HUES64 (cell line): ENCODE measurements around the gene MICU1.

Source experiments
- H3K27ac ChIP-seq: 2 replicates; pipeline ENCODE4 v1.7.0; 2013; ENCODE audit warnings: low read depth, low read length, inconsistent platforms
- H3K27me3 ChIP-seq: 2 replicates; pipeline ENCODE4 v1.6.1; 2013; ENCODE audit warnings: mild to moderate bottlenecking, low read length; ENCODE audit not compliant: insufficient read depth
- H3K36me3 ChIP-seq: 2 replicates; pipeline ENCODE4 v1.6.1; 2013; ENCODE audit warnings: mild to moderate bottlenecking, low read length; ENCODE audit not compliant: insufficient read depth
- H3K4me1 ChIP-seq: 2 replicates; pipeline ENCODE4 v1.6.1; 2013; ENCODE audit warnings: mild to moderate bottlenecking, low read length, moderate library complexity; ENCODE audit not compliant: insufficient read depth
- H3K4me3 ChIP-seq: 2 replicates; pipeline ENCODE4 v1.5.1; 2013; ENCODE audit warnings: mild to moderate bottlenecking, low read length, moderate library complexity
- H3K9ac ChIP-seq: 2 replicates; pipeline ENCODE4 v1.6.1; 2013; ENCODE audit warnings: mild to moderate bottlenecking, low read depth, low read length
- H3K9me3 ChIP-seq: 2 replicates; pipeline ENCODE4 v1.6.1; 2013; ENCODE audit warnings: low read depth, low read length; ENCODE audit not compliant: insufficient read depth
- WGBS: fragments of 150-250, 120-280 bp; methylation state at CpG from one replicate; pipeline ENCODE4 v1.1.7; 2013; ENCODE audit warnings: missing lambda C conversion rate; 5-methylcytosine and 5-hydroxymethylcytosine counted together

MICU1 gene

DNA sequence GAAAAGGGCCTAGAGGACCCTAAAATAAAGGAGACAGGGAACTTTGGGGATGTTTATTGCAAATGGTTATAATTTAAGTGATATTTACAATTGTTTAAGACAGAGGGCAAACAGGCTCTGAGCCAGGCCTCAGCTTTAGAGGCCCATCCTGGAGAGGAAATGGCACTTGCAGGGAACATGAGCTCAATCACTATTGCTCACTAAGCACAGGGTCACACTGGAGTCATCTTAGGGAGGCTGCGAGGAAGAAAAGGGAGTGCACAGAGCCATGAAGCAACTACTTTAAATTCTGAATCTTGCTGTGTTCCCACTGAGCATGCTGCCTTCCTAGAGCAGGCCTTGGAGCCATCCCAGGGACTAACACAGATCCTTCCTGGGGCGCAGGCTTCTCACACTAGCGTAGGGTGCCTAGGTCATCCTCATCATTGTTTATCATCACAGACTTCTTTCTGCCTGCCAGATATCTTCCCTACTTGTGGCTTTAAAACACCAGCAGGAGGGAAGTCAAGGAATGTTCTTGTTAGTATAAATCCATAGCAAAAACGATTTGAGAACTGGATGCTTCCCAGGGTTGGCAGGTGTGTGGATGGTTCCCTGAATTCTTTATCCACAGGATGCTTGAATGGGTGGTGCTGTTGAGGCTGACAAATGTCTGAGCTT is 258.4 kb downstream of the MICU1 start:
- Histone ChIP-seq H3K4me1 (0 out of 2 replicates have a peak, but pooled peaks cover 4% of the 10 kb centered on the region), H3K36me3 (peaks cover 13% of the 10 kb centered on the region), H3K27ac (no peak overlapping the region), H3K27me3 (no peaks in the 10 kb centered on the region), H3K9ac (no peak overlapping the region), H3K4me3 (no peak overlapping the region), H3K9me3 (no peaks in the 10 kb centered on the region)
- 90% methylated on average over 4 of the region's 4 CpGs for WGBS

GRCh38 chr10:72365106-72365895 is 260.6 kb downstream of the MICU1 start:
- H3K4me3 ChIP-seq, result no peak overlapping the region
- H3K9me3 ChIP-seq, result no peaks in the 10 kb centered on the region
- H3K9ac ChIP-seq, result no peak overlapping the region
- H3K27ac ChIP-seq, result no peak overlapping the region
- 91% methylated on average over 7 of the region's 7 CpGs for WGBS
- no peaks in the 10 kb centered on the region for H3K27me3 ChIP-seq
- 0 out of 2 replicates have a peak, but pooled peaks cover 4% of the 10 kb centered on the region for H3K4me1 ChIP-seq
- H3K36me3 ChIP-seq, result peaks cover 13% of the 10 kb centered on the region

DNA sequence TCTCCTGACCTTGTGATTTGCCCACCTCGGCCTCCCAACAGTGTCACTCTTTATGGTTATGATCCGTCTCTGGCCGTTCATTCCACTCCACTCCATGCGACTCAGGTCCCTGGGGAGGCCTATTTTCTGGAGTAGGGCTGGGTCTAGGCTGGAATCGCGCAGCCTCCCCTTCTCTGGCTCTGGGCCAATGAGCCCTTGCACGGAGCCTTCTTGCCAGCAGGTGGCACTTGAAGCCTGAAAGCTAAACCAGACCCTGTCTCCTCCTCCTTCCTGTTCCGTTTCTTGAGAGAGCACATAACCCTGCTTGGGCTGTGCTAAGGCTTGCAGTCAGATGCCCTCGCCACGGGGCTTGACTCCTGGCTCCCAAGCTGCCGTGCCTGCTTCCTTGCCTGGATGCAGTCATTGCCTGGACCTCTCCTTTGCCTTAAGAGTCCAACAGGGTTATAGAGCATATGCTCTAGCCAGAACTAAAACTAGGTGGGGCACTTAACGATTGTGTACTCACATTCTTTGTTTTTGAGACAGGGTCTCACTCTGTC is 261.6 kb downstream of the MICU1 start:
- no peak overlapping the region for H3K9ac ChIP-seq
- H3K27me3 ChIP-seq, result no peaks in the 10 kb centered on the region
- peaks cover 13% of the 10 kb centered on the region for H3K36me3 ChIP-seq
- WGBS, result 26% methylated on average over 12 of the region's 12 CpGs
- H3K9me3 ChIP-seq, result no peaks in the 10 kb centered on the region
- peak overlapping the region; percentile 7; the same call in 1 of the 2 replicates for H3K27ac ChIP-seq
- no peak overlapping the region for H3K4me3 ChIP-seq
- 0 out of 2 replicates have a peak, but pooled peaks cover 4% of the 10 kb centered on the region for H3K4me1 ChIP-seq

DNA sequence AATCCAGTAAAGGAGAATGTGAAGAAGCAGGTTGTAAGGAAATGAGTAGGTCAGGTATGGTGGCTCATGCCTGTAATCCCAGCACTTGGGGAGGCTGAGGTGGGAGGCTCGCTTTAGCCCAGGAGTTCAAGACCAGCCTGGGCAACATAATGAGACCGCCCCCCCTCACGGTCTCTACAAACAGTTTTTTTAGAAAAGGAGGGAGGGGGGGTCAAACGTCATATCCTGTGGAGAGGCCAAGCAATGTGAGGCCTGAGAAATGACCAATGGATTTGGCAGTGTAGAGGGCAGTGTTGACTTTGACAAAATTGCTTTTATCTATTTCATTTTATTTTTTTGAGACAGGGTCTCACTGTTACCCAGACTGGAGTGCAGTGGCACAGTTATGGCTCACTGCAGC is 268.9 kb downstream of the MICU1 start:
- no peak overlapping the region for H3K9ac ChIP-seq
- 95% methylated on average over 4 of the region's 4 CpGs for WGBS

GRCh38 chr10:72356115-72356514 is 269.8 kb downstream of the MICU1 start:
- H3K4me3 ChIP-seq, result no peak overlapping the region
- peaks cover 16% of the 10 kb centered on the region; the same call in 1 of the 2 replicates for H3K4me1 ChIP-seq
- no peaks in the 10 kb centered on the region for H3K27me3 ChIP-seq
- H3K36me3 ChIP-seq, result peaks cover 5% of the 10 kb centered on the region; the same call in 1 of the 2 replicates
- H3K9ac ChIP-seq, result no peak overlapping the region
- H3K27ac ChIP-seq, result no peak overlapping the region
- H3K9me3 ChIP-seq, result no peaks in the 10 kb centered on the region
- 96% methylated on average over 6 of the region's 6 CpGs for WGBS

More for the DNA sequence above, 268.9 kb downstream of the MICU1 start:
- H3K9me3 ChIP-seq, result no peaks in the 10 kb centered on the region
- H3K27ac ChIP-seq, result no peak overlapping the region
- H3K4me3 ChIP-seq, result no peak overlapping the region
- peaks cover 14% of the 10 kb centered on the region; the same call in 1 of the 2 replicates for H3K4me1 ChIP-seq
- peaks cover 5% of the 10 kb centered on the region; the same call in 1 of the 2 replicates for H3K36me3 ChIP-seq
- H3K27me3 ChIP-seq, result no peaks in the 10 kb centered on the region

GRCh38 chr10:72355214-72355555 is 270.7 kb downstream of the MICU1 start:
- peak overlapping the region; percentile 31 for H3K9ac ChIP-seq
- peak overlapping the region; percentile 13; the same call in 1 of the 2 replicates for H3K27ac ChIP-seq
- H3K4me1 ChIP-seq, result peaks cover 16% of the 10 kb centered on the region; the same call in 1 of the 2 replicates
- WGBS, result 57% methylated on average over 5 of the region's 7 CpGs
- H3K27me3 ChIP-seq, result no peaks in the 10 kb centered on the region
- peak overlapping the region; percentile 82 for H3K4me3 ChIP-seq
- no peaks in the 10 kb centered on the region for H3K9me3 ChIP-seq
- peaks cover 9% of the 10 kb centered on the region; the same call in 1 of the 2 replicates for H3K36me3 ChIP-seq

DNA sequence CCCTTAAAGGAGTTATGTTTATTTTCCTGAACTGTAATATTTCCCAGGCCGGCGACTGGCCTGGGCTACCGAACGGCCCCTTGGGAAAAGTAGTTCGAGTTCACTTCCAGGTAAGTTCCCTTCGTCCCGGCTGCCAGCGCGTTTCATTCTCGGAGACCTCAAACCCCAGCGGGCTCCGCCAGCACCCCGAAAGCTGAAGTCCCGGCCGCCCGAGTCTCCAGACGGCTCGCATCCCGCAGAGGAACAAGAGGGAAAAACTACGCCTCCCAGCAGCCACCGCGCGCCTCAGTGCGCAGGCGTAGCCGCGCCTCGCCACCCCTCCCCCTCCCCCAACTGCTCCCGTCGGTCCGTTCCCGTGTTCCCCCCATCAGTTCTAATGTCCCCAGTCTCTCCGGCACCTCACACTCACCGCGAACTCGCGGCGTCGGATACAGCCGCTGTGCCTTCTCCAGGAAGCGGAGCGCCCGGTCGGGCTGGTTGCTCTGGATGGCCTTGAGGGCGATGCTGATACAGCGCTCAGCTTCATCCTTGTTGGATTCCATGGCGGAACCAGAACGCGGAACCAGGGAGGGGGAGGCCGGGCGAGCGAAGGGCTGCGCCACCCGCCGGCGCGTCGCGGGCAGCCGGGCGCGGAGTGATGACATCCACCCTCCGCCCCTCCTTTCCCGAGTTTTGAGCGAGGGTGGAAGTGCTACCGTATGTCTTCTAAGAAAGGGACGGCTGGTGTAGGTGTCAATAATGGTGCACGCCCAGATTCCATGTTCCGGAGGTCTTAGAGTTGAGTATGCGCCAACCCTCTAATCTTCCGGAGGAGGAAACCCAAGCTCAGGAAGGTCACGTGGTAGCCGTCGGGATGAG is 271.3 kb downstream of the MICU1 start, which contains the start of gene DNAJB12:
Gene DNAJB12 (minus strand): TSS at position 564 of the 858 bp plus-strand sequence. CDS start 22 bp downstream, at position 542.
- Histone ChIP-seq H3K4me3 (peak within 1 kb of the TSS; percentile 82), H3K4me1 (peaks cover 16% of the 10 kb centered on the region; the same call in 1 of the 2 replicates), H3K9me3 (no peaks in the 10 kb centered on the region), H3K36me3 (peaks cover 9% of the 10 kb centered on the region; the same call in 1 of the 2 replicates), H3K9ac (peak within 1 kb of the TSS; percentile 97), H3K27me3 (no peaks in the 10 kb centered on the region), H3K27ac (peak within 1 kb of the TSS; percentile 97)
- WGBS, result under 1% methylated on average over 73 of the region's 74 CpGs

DNA sequence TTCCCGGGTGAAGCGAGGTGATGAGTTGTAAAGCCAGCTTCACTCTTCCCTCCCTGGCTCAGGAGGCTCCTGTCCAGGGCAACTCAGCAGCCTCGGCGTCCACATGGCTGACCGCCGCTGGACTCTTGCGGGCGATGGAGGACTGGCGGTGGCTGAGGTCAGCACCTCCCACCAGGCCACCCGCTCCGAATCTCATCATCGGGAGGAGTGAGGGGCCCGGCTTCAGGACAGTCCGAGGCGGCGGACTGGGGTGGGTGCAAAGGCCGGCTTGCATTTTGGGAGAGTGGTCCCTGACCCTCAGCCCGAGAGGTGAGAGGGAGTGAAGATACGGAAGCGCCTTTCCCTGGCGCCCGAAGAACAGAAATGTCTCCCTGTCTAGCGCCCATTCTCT is 271.9 kb downstream of the MICU1 start:
- Histone ChIP-seq H3K27me3 (no peaks in the 10 kb centered on the region), H3K27ac (peak overlapping the region; percentile 97), H3K4me1 (peaks cover 16% of the 10 kb centered on the region; the same call in 1 of the 2 replicates), H3K4me3 (peak overlapping the region; percentile 82), H3K9ac (peak overlapping the region; percentile 97), H3K9me3 (no peaks in the 10 kb centered on the region), H3K36me3 (peaks cover 10% of the 10 kb centered on the region; the same call in 1 of the 2 replicates)
- 2% methylated on average over 22 of the region's 23 CpGs for WGBS

DNA sequence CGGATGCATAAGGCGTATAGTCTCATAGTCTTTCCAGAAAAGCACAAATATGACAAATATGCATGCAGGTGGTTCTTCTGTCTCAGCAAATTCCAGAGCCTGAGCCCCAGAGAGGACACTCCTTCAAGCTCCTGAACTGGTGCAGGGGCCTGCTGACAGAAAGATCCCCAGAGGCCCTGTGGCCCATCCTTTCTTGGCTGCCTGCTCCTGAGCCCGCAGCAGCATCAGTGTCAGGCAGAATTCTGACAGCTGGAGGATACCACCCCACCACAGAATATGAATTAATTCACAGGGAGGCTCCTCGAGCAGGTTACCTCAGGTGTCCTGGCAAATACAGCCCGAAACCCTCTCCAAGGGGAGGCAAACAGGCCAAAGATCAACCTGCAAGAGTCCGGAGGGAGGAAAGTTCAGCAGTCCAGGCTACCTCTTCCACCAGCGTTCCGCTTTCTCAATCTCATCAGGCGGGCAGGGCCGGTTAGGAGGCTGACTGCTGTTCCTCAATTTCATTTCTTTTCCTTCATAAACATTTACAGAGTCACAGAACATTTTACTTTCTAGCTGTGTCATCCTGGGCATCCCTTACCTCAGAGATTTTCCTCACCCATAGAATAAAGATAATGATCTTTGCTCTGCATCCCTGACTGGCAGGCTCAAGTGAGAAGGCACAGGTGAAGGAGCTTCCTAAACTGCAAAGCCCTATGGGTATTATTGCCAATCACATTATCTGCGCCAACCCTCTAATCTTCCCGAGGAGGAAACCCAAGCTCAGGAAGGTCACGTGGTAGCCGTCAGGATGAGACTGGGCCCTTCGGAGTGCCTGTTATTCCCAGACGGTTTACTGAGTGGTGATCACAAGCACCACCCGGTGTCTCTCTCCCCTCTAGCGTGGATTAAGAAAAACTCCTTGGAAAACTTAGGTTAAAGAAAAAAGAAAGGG is 272.6 kb downstream of the MICU1 start:
- peaks cover 16% of the 10 kb centered on the region; the same call in 1 of the 2 replicates for H3K36me3 ChIP-seq

More for the DNA sequence above, 272.6 kb downstream of the MICU1 start:
- Histone ChIP-seq H3K27ac (peak overlapping the region; percentile 97), H3K9ac (peak overlapping the region; percentile 97), H3K27me3 (no peaks in the 10 kb centered on the region), H3K4me3 (peak overlapping the region; percentile 82), H3K9me3 (no peaks in the 10 kb centered on the region), H3K4me1 (peaks cover 16% of the 10 kb centered on the region; the same call in 1 of the 2 replicates)
- WGBS, result 58% methylated on average over 17 of the region's 18 CpGs
